HUES64 (cell line): ENCODE results near the gene MECP2.

Source experiments
- H3K27ac ChIP-seq: 2 replicates; pipeline ENCODE4 v1.7.0; 2013; ENCODE audit warnings: low read depth, low read length, inconsistent platforms
- H3K27me3 ChIP-seq: 2 replicates; pipeline ENCODE4 v1.6.1; 2013; ENCODE audit warnings: mild to moderate bottlenecking, low read length; ENCODE audit not compliant: insufficient read depth
- H3K36me3 ChIP-seq: 2 replicates; pipeline ENCODE4 v1.6.1; 2013; ENCODE audit warnings: mild to moderate bottlenecking, low read length; ENCODE audit not compliant: insufficient read depth
- H3K4me1 ChIP-seq: 2 replicates; pipeline ENCODE4 v1.6.1; 2013; ENCODE audit warnings: mild to moderate bottlenecking, low read length, moderate library complexity; ENCODE audit not compliant: insufficient read depth
- H3K4me3 ChIP-seq: 2 replicates; pipeline ENCODE4 v1.5.1; 2013; ENCODE audit warnings: mild to moderate bottlenecking, low read length, moderate library complexity
- H3K9ac ChIP-seq: 2 replicates; pipeline ENCODE4 v1.6.1; 2013; ENCODE audit warnings: mild to moderate bottlenecking, low read depth, low read length
- H3K9me3 ChIP-seq: 2 replicates; pipeline ENCODE4 v1.6.1; 2013; ENCODE audit warnings: low read depth, low read length; ENCODE audit not compliant: insufficient read depth
- WGBS: fragments of 150-250, 120-280 bp; methylation state at CpG from one replicate; pipeline ENCODE4 v1.1.7; 2013; ENCODE audit warnings: missing lambda C conversion rate; 5-methylcytosine and 5-hydroxymethylcytosine counted together

MECP2 gene

GRCh38 chrX:154131955-154132354 lies 34.4 kb upstream of the MECP2 start:
- H3K4me3 ChIP-seq: no peak overlapping the region
- no peaks in the 10 kb centered on the region for H3K9me3 ChIP-seq
- no peak overlapping the region for H3K9ac ChIP-seq
- H3K36me3 ChIP-seq: no peaks in the 10 kb centered on the region
- H3K27me3 ChIP-seq: peaks cover 9% of the 10 kb centered on the region
- H3K27ac ChIP-seq: no peak overlapping the region
- WGBS: 94% methylated on average over 4 of the region's 4 CpGs
- no peaks in the 10 kb centered on the region for H3K4me1 ChIP-seq

DNA sequence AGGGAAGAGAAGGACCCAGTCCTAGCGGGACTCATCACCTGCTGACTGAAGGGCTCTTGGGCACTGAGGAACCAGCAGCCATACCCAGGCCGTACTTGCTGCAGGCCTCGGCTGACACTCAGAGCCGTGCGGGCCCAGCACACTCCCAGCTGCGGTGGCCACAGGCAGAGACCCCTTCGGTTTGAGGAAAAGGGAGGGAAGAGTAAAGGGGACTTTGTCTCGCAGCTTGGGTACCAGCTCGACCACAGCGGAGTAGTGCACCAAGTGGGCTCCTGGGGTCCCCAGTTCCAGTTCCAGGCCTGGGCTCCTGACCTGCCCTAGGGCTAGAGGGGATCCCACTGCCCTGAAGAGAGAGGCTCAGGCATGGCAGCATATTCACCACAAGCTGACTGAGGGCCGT lies 28.6 kb upstream of the MECP2 start:
- Histone ChIP-seq H3K27me3 (no peaks in the 10 kb centered on the region), H3K36me3 (no peaks in the 10 kb centered on the region), H3K4me3 (no peak overlapping the region), H3K27ac (no peak overlapping the region), H3K4me1 (no peaks in the 10 kb centered on the region), H3K9me3 (no peaks in the 10 kb centered on the region), H3K9ac (no peak overlapping the region)
- WGBS: 95% methylated on average over 11 of the region's 11 CpGs

DNA sequence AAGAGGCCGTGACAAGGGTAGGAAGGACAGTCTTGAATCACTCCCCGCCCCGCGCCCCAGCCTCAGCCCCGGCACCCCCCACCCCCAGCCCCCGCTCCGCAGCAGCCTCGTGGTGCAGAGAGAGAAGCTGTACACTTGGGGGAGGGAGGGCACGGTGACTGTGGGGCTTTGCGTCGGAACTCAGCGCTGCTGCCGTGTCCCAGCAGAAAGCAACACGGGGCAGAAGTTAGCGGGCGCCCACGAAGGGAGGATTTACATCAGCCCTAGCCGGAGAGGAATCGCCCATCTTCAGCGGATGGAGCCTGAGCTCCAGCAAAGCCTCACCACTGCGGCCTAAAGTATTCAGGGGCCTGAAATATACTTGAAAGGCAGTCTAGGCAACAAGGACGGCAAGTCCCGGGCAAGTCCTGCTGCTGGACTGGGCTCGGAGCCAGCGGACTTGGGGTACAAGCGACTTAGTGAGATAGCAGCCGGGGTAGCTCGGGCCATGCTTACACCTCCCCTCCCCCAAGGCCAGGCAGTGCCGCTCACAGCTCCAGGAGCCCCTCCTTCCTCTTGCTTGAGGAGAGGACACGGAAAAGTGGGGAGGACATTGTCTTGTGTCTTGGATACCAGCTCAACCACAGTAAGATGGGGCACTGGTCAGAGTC lies 28.0 kb upstream of the MECP2 start:
- H3K4me1 ChIP-seq: no peaks in the 10 kb centered on the region
- H3K9me3 ChIP-seq: no peaks in the 10 kb centered on the region
- H3K36me3 ChIP-seq: no peaks in the 10 kb centered on the region
- WGBS: 90% methylated on average over 23 of the region's 30 CpGs
- H3K4me3 ChIP-seq: no peak overlapping the region
- no peaks in the 10 kb centered on the region for H3K27me3 ChIP-seq
- no peak overlapping the region for H3K9ac ChIP-seq
- H3K27ac ChIP-seq: no peak overlapping the region

DNA sequence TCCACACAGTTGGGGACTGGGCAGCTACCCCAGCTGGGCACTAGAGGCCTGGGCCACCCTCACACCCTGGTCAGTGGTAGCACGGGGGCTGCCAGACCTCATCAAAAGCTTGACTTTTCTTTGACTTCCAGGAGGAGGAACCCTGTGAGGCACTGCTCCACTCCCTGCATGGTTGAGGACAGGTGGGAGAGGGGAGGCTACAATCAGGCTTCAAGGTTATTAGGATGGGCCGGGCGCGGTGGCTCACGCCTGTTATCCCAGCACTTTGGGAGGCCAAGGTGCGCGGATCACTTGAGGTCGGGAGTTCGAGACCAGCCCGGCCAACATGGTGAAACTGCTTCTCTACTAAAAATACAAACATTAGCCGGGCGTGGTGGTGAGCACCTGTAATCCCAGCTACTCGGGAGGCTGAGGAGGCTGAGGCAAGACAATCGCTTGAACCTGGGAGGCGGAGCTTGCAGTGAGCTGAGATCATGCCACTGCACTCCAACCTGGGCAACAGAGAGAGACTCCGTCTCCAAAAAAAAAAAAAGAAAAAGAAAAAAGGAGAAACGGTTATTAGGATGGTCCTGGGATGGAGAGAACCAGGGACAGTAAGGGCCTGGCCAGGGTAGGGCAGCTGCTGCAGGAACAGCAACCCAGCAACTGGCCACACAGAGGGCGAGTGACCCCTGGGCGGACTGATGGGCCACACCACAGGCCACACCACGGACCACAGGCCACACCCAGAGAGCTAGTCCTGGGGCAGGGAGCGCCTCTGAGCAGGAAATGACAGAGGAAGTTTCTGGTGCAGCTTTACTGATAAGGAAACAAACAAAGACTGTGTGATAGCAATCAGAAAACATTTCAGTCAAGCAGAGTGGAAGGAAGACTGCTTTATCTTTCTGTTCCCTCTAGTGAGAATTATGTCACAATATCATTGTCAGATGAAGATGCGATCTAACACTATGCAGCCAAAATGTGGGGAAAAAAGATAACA lies 26.0 kb upstream of the MECP2 start:
- Histone ChIP-seq H3K27ac (no peak overlapping the region), H3K4me1 (no peaks in the 10 kb centered on the region), H3K27me3 (no peaks in the 10 kb centered on the region), H3K9ac (no peak overlapping the region), H3K4me3 (no peak overlapping the region), H3K9me3 (no peaks in the 10 kb centered on the region), H3K36me3 (no peaks in the 10 kb centered on the region)
- 92% methylated on average over 22 of the region's 22 CpGs for WGBS

DNA sequence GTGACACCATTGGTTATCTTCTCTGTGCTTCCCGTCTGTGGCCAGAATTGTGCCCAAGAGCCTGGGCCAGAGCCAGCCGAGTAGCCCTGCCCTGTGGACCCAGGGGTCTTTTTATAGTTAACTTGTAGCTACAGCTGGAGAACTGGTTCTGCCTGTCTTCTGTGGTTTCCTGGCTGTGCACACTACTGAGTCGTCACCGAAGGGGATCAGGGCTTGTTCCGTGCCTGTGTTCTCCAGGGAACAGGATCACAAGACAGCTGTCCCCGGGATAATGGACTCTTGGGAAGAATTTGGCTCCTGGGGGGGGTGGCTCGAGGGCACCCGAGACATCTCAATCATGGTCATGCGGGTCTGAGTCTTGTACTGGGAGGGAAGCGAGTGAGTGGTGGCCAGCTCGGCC lies 24.4 kb upstream of the MECP2 start:
- 91% methylated on average over 11 of the region's 11 CpGs for WGBS
- H3K9ac ChIP-seq: no peak overlapping the region
- H3K27ac ChIP-seq: no peak overlapping the region
- no peak overlapping the region for H3K4me3 ChIP-seq
- H3K27me3 ChIP-seq: no peaks in the 10 kb centered on the region
- no peaks in the 10 kb centered on the region for H3K4me1 ChIP-seq
- H3K36me3 ChIP-seq: no peaks in the 10 kb centered on the region
- no peaks in the 10 kb centered on the region for H3K9me3 ChIP-seq

GRCh38 chrX:154121207-154121606 lies 23.7 kb upstream of the MECP2 start:
- no peak overlapping the region for H3K9ac ChIP-seq
- no peaks in the 10 kb centered on the region for H3K36me3 ChIP-seq
- WGBS: 96% methylated on average over 4 of the region's 4 CpGs
- H3K4me3 ChIP-seq: no peak overlapping the region
- H3K9me3 ChIP-seq: no peaks in the 10 kb centered on the region
- H3K27ac ChIP-seq: no peak overlapping the region
- no peaks in the 10 kb centered on the region for H3K27me3 ChIP-seq
- no peaks in the 10 kb centered on the region for H3K4me1 ChIP-seq

- H3K27ac ChIP-seq: no peak overlapping the region
- WGBS: 100% methylated on average over 3 of the region's 3 CpGs
- H3K27me3 ChIP-seq: no peaks in the 10 kb centered on the region
- H3K36me3 ChIP-seq: no peaks in the 10 kb centered on the region
- H3K9ac ChIP-seq: no peak overlapping the region
- H3K4me1 ChIP-seq: no peaks in the 10 kb centered on the region
- H3K9me3 ChIP-seq: no peaks in the 10 kb centered on the region
- H3K4me3 ChIP-seq: no peak overlapping the region
These were observed 23.1 kb upstream of the MECP2 start for GRCh38 chrX:154120567-154120966.

DNA sequence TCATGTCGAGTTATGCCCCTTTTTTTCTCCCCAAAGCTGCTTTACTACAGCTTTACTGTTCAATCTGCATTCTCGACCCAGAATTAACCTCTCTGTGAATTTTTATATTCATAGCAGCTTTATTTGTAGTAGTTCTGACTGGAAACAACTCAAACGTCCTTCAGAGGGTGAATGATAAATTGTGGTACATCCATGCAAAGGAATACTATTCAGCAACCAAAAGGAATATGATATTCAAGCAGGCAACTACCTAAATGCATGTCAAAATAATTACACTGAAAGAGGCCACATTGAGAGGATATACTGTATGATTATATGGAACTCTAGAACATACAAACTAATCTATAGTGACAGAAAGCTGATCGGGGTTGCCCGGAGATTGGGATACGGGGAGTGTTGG lies 20.0 kb upstream of the MECP2 start:
- Histone ChIP-seq H3K27ac (no peak overlapping the region), H3K27me3 (no peaks in the 10 kb centered on the region), H3K9ac (no peak overlapping the region), H3K4me3 (no peak overlapping the region), H3K9me3 (no peaks in the 10 kb centered on the region), H3K36me3 (no peaks in the 10 kb centered on the region), H3K4me1 (no peaks in the 10 kb centered on the region)
- 100% methylated on average over 4 of the region's 6 CpGs for WGBS

DNA sequence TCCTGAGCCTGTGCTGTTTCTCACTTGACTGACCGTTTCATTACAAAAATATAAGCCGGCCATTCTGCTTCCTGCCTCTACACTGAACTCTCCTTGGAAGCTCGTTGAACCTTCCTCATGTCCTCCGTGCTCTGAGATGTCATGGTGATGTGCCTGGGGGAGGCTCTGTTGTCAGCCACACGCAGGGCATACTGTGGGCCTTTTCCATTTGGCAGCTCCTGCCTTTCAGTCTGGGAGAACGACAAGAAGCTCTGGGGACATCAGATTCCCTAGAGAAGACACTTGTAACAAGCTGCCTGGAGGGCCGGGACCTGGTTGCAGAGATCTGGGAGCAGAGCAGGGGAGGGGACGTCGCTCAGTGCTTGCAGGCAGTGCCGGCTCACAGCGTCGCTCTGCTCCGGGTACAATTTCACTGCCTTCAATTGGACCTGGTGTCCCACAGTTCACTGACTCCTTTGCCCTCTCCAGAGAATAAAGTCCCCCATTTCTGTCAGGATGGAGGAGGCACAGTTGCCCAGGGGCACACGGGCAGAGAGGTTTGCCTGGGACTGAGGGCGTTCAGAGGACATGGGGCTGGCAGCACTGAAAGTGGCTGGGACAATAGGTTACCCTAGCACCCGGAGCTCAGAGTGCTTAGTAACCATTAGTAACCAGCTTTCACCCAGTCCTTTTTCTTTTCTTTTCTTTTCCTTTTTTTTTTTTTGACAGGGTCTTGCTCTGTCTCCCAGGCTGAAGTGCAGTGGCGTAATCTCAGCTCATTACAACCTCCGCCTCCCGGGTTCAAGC lies 19.1 kb upstream of the MECP2 start:
- no peaks in the 10 kb centered on the region for H3K4me1 ChIP-seq
- no peaks in the 10 kb centered on the region for H3K36me3 ChIP-seq
- 83% methylated on average over 19 of the region's 19 CpGs for WGBS
- no peak overlapping the region for H3K9ac ChIP-seq
- no peaks in the 10 kb centered on the region for H3K27me3 ChIP-seq
- no peaks in the 10 kb centered on the region for H3K9me3 ChIP-seq
- no peak overlapping the region for H3K27ac ChIP-seq
- H3K4me3 ChIP-seq: no peak overlapping the region

- 92% methylated on average over 4 of the region's 5 CpGs for WGBS
- no peak overlapping the region for H3K27ac ChIP-seq
- H3K9me3 ChIP-seq: no peaks in the 10 kb centered on the region
- H3K36me3 ChIP-seq: no peaks in the 10 kb centered on the region
- no peak overlapping the region for H3K4me3 ChIP-seq
- H3K9ac ChIP-seq: no peak overlapping the region
- no peaks in the 10 kb centered on the region for H3K4me1 ChIP-seq
- H3K27me3 ChIP-seq: no peaks in the 10 kb centered on the region
These were observed 18.2 kb upstream of the MECP2 start for GRCh38 chrX:154115750-154116149.

DNA sequence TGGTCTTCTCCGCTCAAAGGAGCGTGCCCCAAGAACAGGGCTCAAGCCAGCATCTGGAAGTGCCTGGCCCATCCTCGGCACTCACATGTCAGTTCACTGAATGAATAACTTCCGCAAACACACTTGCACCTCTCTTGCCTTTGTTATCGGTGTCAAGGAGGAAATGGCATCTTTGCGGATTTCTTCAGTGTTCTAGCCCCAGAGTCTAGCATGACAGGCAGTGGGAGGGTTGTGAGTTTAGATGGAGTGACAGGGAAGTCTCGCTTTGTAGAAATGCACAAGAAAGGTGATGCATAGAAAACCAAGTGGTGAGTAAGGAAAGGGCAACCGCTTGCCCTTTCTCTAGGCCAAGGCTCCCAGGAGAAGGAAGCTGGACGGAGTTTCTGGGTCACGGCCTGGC lies 17.6 kb upstream of the MECP2 start:
- 90% methylated on average over 10 of the region's 10 CpGs for WGBS

More for the DNA sequence above, 17.6 kb upstream of the MECP2 start:
- Histone ChIP-seq H3K27ac (no peak overlapping the region), H3K9me3 (no peaks in the 10 kb centered on the region), H3K27me3 (no peaks in the 10 kb centered on the region), H3K4me3 (no peak overlapping the region), H3K36me3 (no peaks in the 10 kb centered on the region), H3K9ac (no peak overlapping the region), H3K4me1 (no peaks in the 10 kb centered on the region)
